HAP-1 (cell line): ENCODE data around the gene RHBDL1.

Source experiments
- DNase-seq, 2 experiments: peaks; one replicate each; pipeline ENCODE4 v3.0.0-alpha.2; 2016 to 2020; ENCODE audit warnings: low spot score in 2 of 2
- H3K27me3 ChIP-seq: fragments of 250-450 bp; sonication (Bioruptor Pico); 2 replicates; pipeline ENCODE4 v1.5.1; 2020; ENCODE audit warnings: low read depth, mild to moderate bottlenecking, moderate library complexity
- H3K36me3 ChIP-seq: fragments of 250-450 bp; sonication (Bioruptor Pico); replicated peaks from 2 replicates; pipeline ENCODE4 v1.5.1; 2020; ENCODE audit warnings: mild to moderate bottlenecking
- H3K4me1 ChIP-seq: fragments of 250-450 bp; sonication (Bioruptor Pico); 2 replicates; pipeline ENCODE4 v1.5.1; 2020; ENCODE audit warnings: mild to moderate bottlenecking
- H3K4me3 ChIP-seq: fragments of 250-450 bp; sonication (Bioruptor Pico); 2 replicates; pipeline ENCODE4 v1.5.1; 2020; ENCODE audit warnings: mild to moderate bottlenecking, moderate library complexity
- H3K9me3 ChIP-seq: fragments of 250-450 bp; sonication (Bioruptor Pico); 2 replicates; pipeline ENCODE4 v1.5.1; 2020; ENCODE audit warnings: mild to moderate bottlenecking, moderate library complexity
- in situ Hi-C: fragments of 300-500 bp; cut with MboI; formaldehyde crosslinking; loops from 3 replicates; pipeline ENCODE4 v1.14.3; 2020; ENCODE audit warnings: low sequenced_read_pairs, inconsistent platforms, mixed read lengths

The RHBDL1 gene

DNA sequence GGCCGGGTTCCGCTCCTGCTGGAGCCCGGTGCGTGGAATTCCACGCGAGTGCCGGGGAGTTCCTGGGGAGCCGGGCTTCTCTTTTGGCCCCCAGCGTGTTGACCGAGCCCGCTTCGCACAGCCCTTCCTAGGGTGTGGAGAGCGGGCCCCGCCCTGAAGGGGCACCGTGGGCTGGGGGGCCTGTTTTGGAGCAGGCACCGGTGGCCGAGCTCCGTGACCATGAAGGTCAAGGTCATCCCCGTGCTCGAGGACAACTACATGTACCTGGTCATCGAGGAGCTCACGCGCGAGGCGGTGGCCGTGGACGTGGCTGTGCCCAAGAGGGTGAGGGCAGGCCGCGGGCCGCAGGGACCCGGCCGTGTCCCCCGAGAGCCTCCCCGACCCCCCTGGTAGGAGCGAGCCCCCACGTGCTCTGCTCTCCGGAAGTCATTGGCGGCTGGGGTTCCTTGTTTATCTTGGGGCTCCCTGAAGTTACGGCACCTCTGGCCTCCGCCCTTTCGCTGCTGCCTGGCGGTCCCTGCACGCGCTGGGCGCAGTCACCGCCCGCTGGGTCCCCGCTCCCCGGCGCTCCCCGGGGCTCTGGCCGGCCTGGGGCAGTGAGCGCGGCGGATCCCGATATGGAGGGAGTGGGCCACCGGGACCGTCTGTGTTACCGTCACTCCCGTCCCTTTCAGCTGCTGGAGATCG is 52.0 kb downstream of the RHBDL1 start:
- DNase-seq: peak in 1 of 2 experiments; percentile 39
- Histone ChIP-seq H3K9me3 (no peaks in the 10 kb centered on the region), H3K27me3 (no peaks in the 10 kb centered on the region), H3K36me3 (peaks cover 36% of the 10 kb centered on the region), H3K4me1 (peaks cover 5% of the 10 kb centered on the region), H3K4me3 (peak overlapping the region; percentile 71)
- in situ Hi-C loops: no loop called here
